ENCODE data around the gene OR1E1.
"Not testable (repeated sequence)": the region's sequence is repeated elsewhere in the genome, so short reads cannot be mapped to it uniquely, and the experiment has no call there.

OR1E1 gene

GRCh38 chr17:3398310-3398709 lies at the start of gene OR1E1:
Gene OR1E1, minus strand, starts transcription at chr17:3398410. Its CDS starts 0 bp downstream, at chr17:3398410.
- no peak for DNase-seq

- peak in 1 of 2 donors; percentile 8 for DNase-seq
Observed at GRCh38 chr17:3447625-3448024, 49.4 kb upstream of the OR1E1 start.

- DNase-seq: no peak
Observed at GRCh38 chr17:3440451-3440850, 42.2 kb upstream of the OR1E1 start.

GRCh38 chr17:3438368-3438767 lies 40.2 kb upstream of the OR1E1 start:
- no peak for DNase-seq

- DNase-seq: no peak
Observed at GRCh38 chr17:3433741-3434140, 35.5 kb upstream of the OR1E1 start, which contains the start of gene OR1E2. Gene OR1E2, minus strand, starts transcription at chr17:3433841. Its CDS starts 0 bp downstream, at chr17:3433841.

DNA sequence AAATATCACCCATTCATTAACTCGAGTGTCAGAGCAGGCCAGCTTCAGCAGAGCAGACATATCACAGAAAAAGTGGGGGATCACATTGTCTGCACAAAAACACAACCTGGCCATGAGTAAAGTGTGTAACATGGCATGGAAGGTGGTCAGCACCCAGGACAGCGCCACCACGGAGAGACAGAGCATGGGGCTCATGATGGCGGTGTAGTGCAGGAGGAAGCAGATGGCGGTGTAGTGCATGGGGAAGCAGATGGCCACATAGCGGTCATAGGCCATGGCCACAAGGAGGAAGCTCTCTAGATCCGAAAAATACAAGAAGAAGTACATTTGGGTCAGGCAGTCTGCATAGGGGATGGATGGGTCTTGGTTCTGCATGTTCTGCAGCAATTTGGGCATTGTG lies 35.0 kb upstream of the OR1E1 start:
- peak; percentile 2 to 14 for DNase-seq

DNA sequence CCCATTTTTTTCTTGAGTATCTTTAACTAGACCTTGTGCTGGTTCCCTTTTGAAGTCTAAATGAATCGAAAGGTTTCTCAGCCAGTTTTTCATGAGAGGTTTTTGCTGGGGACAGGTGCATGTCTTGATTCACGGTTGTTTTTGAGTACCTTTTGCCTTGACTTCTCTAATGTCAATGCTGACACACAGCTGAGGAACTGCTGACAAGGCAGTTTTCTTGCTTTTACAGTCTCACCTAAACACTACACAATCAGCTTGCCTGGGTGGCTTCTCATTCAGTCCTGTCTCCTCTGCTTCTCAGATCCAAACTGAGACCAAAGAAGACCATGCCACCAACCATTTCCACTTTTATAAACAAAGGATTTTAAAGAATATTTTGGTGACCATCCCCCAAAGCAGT lies 20.0 kb upstream of the OR1E1 start:
- no peak for DNase-seq

DNA sequence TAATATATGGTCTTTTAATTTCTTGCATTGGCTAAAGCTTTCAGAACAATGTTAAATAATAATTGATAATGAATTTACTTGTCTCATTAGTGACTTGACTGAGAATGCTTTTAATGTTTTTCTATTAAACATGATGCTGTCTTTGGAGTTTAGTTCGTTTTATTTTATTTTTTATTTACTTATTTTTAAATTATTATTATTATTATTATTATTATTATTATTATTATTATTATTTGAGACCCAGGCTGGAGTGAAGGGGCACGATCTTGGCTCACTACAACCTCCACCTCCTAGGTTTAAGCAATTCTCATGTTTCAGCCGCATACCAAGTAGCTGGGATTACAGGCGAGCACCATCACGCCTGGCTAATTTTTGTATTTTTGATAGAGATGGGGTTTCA lies 17.4 kb upstream of the OR1E1 start:
- DNase-seq: no peak

DNA sequence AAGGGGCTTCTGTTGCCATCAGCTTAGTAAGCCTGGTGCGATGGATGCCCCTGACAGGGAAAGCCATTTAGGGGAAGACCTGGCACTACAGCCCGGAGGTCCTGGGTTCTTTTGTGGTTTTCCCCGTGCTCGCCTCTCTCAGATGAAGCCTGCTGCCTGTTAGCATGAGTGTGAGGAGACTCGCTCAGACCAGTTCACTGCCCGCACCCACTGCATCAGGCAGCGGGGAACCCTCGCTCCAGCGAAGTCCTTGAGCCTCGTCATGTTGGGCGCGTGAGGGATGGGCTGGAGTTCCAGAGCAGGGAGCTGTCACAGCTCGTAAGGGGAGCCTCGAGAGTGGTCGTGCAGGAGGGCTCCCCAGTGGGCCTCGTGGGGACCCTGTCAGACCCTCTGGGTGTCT lies 14.0 kb upstream of the OR1E1 start:
- not testable (repeated sequence) for DNase-seq

- no peak for DNase-seq
Observed at GRCh38 chr17:3411070-3411469, 12.9 kb upstream of the OR1E1 start, which contains the start of gene OR3A3. Gene OR3A3, plus strand, starts transcription at chr17:3411370.

DNA sequence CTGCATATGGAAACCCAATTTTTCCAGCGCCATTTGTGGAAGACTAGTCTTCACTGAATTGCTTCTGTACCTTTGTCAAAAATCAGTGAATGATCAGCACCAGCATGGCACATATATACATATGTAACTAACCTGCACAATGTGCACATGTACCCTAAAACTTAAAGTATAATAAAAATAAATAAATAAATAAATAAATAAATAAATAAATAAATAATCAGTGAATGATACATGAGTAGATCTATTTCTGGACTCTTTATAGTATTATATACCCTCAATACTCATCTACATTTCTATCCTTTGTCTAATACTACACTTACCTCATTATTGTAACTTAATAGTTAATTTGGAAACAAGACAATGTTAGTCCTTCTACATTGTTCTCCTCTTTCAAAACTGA lies 5.6 kb upstream of the OR1E1 start:
- DNase-seq: not testable (repeated sequence)

DNA sequence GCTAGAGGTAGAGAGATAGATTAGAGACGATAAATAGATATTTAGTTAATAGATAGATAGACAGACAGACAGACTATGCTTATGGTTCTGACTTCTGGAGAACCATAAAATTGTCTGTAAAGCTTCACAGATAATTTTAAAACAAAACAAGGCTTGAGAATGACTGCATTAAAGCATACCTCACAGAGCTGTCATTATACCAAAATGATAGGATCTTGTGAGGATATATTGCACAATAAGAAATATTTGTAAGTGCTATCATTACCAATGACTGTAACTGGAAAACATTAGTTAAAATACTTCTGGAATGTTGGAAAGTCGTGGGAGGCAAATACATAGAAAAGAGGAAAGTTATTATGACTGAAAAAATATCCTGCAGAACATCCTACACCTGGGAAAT lies 3.6 kb upstream of the OR1E1 start:
- no peak for DNase-seq

- DNase-seq: no peak
Observed at GRCh38 chr17:3400055-3400454, 1.8 kb upstream of the OR1E1 start.

GRCh38 chr17:3397801-3398200 lies 409 bp downstream of the OR1E1 start:
- not testable (repeated sequence) for DNase-seq

- DNase-seq: no peak
Observed at GRCh38 chr17:3389791-3390190, 8.4 kb downstream of the OR1E1 start.

- peak; percentile 11 to 46 for DNase-seq
Observed at GRCh38 chr17:3385869-3386816, 12.1 kb downstream of the OR1E1 start, which contains the start of gene OR3A2. Gene OR3A2, minus strand, starts transcription at chr17:3386308.

GRCh38 chr17:3381957-3382356 lies 16.3 kb downstream of the OR1E1 start:
- no peak for DNase-seq

DNA sequence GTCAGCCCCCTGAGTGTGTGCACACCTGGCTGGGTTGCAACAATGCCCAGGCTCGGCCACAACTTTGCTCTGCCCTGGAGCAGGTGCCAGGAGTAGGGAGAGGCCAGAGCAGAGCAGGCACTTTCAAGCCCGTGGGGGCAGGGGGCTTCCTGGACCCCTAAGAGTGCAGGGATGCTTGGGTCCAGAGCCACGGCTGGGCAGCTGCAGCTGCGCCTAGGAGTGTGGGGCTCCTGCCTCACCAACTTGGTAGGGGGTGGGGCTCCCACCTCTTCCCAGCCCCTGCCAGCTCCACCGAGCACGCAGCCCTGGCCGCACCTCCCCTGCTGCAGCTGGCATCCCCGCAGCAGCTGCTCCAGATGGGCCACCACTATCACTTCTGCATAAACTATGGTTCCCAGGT lies 19.9 kb downstream of the OR1E1 start:
- DNase-seq: no peak

- DNase-seq: not testable (repeated sequence)
Observed at GRCh38 chr17:3371167-3371566, 27.0 kb downstream of the OR1E1 start.

Measured in CD4-positive, alpha-beta T cell treated with Interleukin-1 beta for 1 hour (primary cell).